GM23338 (cell line): ENCODE data around the gene VEGFC. TPM values are rescaled to one million over a fixed set of nuclear protein-coding genes. Genes with fewer than 3 reads are reported as not detected.

Source experiments
- ATAC-seq: fragments of 200-7000 bp; cut with Tn5 transposase; 3 replicates; pipeline ENCODE4 v1.9.1; 2020
- DNase-seq: peaks from one replicate; pipeline ENCODE4 v3.0.0-alpha.2; 2015; ENCODE audit warnings: low spot score
- H2AFZ ChIP-seq: fragments of 200-600 bp; sonication (generic); 2 replicates; pipeline ENCODE4 v1.8.0; 2016; ENCODE audit warnings: antibody characterized with exemption, mild to moderate bottlenecking, moderate library complexity
- H3F3A ChIP-seq: fragments of 200-600 bp; sonication (generic); replicated peaks from 2 replicates; pipeline ENCODE4 v1.8.0; 2017; ENCODE audit warnings: antibody characterized with exemption, mixed run types, low read depth
- H3K27ac ChIP-seq: fragments of 200-600 bp; sonication (generic); 2 replicates; pipeline ENCODE4 v1.6.1; 2016; ENCODE audit warnings: low read depth
- H3K27me3 ChIP-seq: fragments of 200-600 bp; sonication (generic); 2 replicates; pipeline ENCODE4 v1.8.0; 2016; ENCODE audit warnings: mild to moderate bottlenecking, mixed run types, moderate library complexity; ENCODE audit not compliant: insufficient read depth
- H3K36me3 ChIP-seq: fragments of 200-600 bp; sonication (generic); 2 replicates; pipeline ENCODE4 v1.8.0; 2016; ENCODE audit warnings: mild to moderate bottlenecking; ENCODE audit not compliant: insufficient read depth
- H3K4me1 ChIP-seq: fragments of 200-600 bp; sonication (generic); 2 replicates; pipeline ENCODE4 v1.8.0; 2016; ENCODE audit warnings: mild to moderate bottlenecking, moderate library complexity; ENCODE audit not compliant: insufficient read depth
- H3K4me2 ChIP-seq: fragments of 200-600 bp; sonication (generic); 2 replicates; pipeline ENCODE4 v1.7.1; 2017; ENCODE audit warnings: mixed run types
- H3K4me3 ChIP-seq: fragments of 200-600 bp; sonication (generic); 2 replicates; pipeline ENCODE4 v1.6.1; 2016; ENCODE audit warnings: mixed run types
- H3K79me2 ChIP-seq: fragments of 200-600 bp; sonication (generic); replicated peaks from 2 replicates; pipeline ENCODE4 v1.8.0; 2017; ENCODE audit warnings: mild to moderate bottlenecking; ENCODE audit not compliant: insufficient read depth
- H3K9me2 ChIP-seq: fragments of 200-600 bp; sonication (generic); 2 replicates; pipeline ENCODE4 v1.8.0; 2017; ENCODE audit not compliant: insufficient read depth
- H4K20me1 ChIP-seq: fragments of 200-600 bp; sonication (generic); replicated peaks from 2 replicates; pipeline ENCODE4 v1.8.0; 2017; ENCODE audit warnings: mild to moderate bottlenecking; ENCODE audit not compliant: insufficient read depth
- H3K27ac Mint-ChIP-seq: 2 replicates; pipeline ENCODE4 v1.8.0; 2020; ENCODE audit warnings: inconsistent platforms, mild to moderate bottlenecking, moderate library complexity, mixed read lengths
- H3K27me3 Mint-ChIP-seq: 3 replicates; pipeline ENCODE4 v1.8.0; 2022; ENCODE audit warnings: low read depth, mild to moderate bottlenecking, moderate library complexity, mixed read lengths, inconsistent platforms; ENCODE audit not compliant: insufficient read depth, poor library complexity
- H3K36me3 Mint-ChIP-seq: 3 replicates; pipeline ENCODE4 v1.8.0; 2021; ENCODE audit warnings: low read depth, mild to moderate bottlenecking, inconsistent platforms, moderate library complexity, mixed read lengths
- H3K4me1 Mint-ChIP-seq: 3 replicates; pipeline ENCODE4 v1.8.0; 2020; ENCODE audit warnings: mild to moderate bottlenecking, inconsistent platforms, mixed read lengths
- H3K4me3 Mint-ChIP-seq: 3 replicates; pipeline ENCODE4 v1.8.0; 2021; ENCODE audit warnings: moderate library complexity, mild to moderate bottlenecking, inconsistent platforms, mixed read lengths
- H3K9me3 Mint-ChIP-seq: 3 replicates; pipeline ENCODE4 v1.8.0; 2020; ENCODE audit warnings: moderate library complexity, mild to moderate bottlenecking, inconsistent platforms, mixed read lengths
- CREB1 ChIP-seq: fragments of 250-450 bp; sonication (Bioruptor Pico); IDR thresholded peaks from 2 replicates; pipeline ENCODE4 v1.5.0; 2020; ENCODE audit warnings: low read depth, mild to moderate bottlenecking, moderate library complexity
- EZH2 ChIP-seq: fragments of 200-600 bp; sonication (generic); IDR thresholded peaks from one replicate; pipeline ENCODE4 v1.8.0; 2017; ENCODE audit warnings: antibody characterized with exemption, mild to moderate bottlenecking, low read depth; ENCODE audit not compliant: unreplicated experiment
- EZH2phosphoT487 ChIP-seq: fragments of 200-600 bp; sonication (generic); IDR thresholded peaks from one replicate; pipeline ENCODE4 v1.8.1; 2018; ENCODE audit warnings: antibody characterized with exemption; ENCODE audit not compliant: unreplicated experiment
- JUNB ChIP-seq: IDR thresholded peaks from one replicate; pipeline ENCODE4 v1.6.1; 2016; ENCODE audit warnings: antibody characterized with exemption; ENCODE audit not compliant: unreplicated experiment
- NANOG ChIP-seq: IDR thresholded peaks from 2 replicates; pipeline ENCODE4 v1.6.1; 2016; ENCODE audit warnings: antibody characterized with exemption, borderline replicate concordance
- POLR2AphosphoS5 ChIP-seq: IDR thresholded peaks from 2 replicates; pipeline ENCODE4 v1.6.1; 2016; ENCODE audit warnings: antibody characterized with exemption, low read depth
- STAT1 ChIP-seq: IDR thresholded peaks from one replicate; pipeline ENCODE4 v1.6.1; 2016; ENCODE audit warnings: antibody characterized with exemption; ENCODE audit not compliant: unreplicated experiment
- ZNF114 ChIP-seq: fragments of 250-450 bp; sonication (Bioruptor Pico); IDR thresholded peaks from 2 replicates; pipeline ENCODE4 v1.5.0; 2020; ENCODE audit warnings: mild to moderate bottlenecking, moderate library complexity
- ZNF331 ChIP-seq: fragments of 250-450 bp; sonication (Bioruptor Pico); IDR thresholded peaks from 2 replicates; pipeline ENCODE4 v1.5.0; 2020; ENCODE audit warnings: low read depth, mild to moderate bottlenecking, moderate library complexity
- polyA plus RNA-seq: library from polyadenylated mRNA; unstranded; fragments of >200 nt; fragmentation: Nextera tagmentation; extraction: Ambion mirVana; gene quantifications from 2 replicates; pipeline ENCODE4 v1.2.1, GENCODE V29; 2016
- total RNA-seq: library from RNA; depleted of rRNA; stranded (reverse); fragments of >200 nt; shearing (Covaris generic); gene quantifications from 2 replicates; pipeline ENCODE4 v1.2.3, GENCODE V29; 2014
- TF ChIP-seq, protein P1 (sequence below): IDR thresholded peaks from 2 replicates; pipeline ENCODE4 v1.6.1; 2016; ENCODE audit warnings: antibody characterized with exemption
- TF ChIP-seq, protein P2 (sequence below): fragments of 250-450 bp; sonication (Bioruptor Pico); IDR thresholded peaks from 2 replicates; pipeline ENCODE4 v1.5.0; 2020; ENCODE audit warnings: mild to moderate bottlenecking, moderate library complexity
- TF ChIP-seq, protein P3 (sequence below): IDR thresholded peaks from one replicate; pipeline ENCODE4 v1.6.1; 2018; ENCODE audit warnings: antibody characterized with exemption; ENCODE audit not compliant: unreplicated experiment
- TF ChIP-seq, protein P4 (sequence below), 2 experiments: fragments of 200-600 bp in 1 of 2; sonication (generic) in 1 of 2; conservative IDR thresholded peaks; 2 replicates each; pipeline versions ENCODE4 v1.5.1 to v1.6.1; 2016 to 2017; ENCODE audit warnings: antibody characterized with exemption in 2 of 2, low read depth in 2 of 2, mild to moderate bottlenecking in 2 of 2, moderate library complexity in 1 of 2

The VEGFC gene
- total and polyA plus RNA-seq, 2 experiments from 2014 or later = 0.87 to 1.1 TPM

DNA sequence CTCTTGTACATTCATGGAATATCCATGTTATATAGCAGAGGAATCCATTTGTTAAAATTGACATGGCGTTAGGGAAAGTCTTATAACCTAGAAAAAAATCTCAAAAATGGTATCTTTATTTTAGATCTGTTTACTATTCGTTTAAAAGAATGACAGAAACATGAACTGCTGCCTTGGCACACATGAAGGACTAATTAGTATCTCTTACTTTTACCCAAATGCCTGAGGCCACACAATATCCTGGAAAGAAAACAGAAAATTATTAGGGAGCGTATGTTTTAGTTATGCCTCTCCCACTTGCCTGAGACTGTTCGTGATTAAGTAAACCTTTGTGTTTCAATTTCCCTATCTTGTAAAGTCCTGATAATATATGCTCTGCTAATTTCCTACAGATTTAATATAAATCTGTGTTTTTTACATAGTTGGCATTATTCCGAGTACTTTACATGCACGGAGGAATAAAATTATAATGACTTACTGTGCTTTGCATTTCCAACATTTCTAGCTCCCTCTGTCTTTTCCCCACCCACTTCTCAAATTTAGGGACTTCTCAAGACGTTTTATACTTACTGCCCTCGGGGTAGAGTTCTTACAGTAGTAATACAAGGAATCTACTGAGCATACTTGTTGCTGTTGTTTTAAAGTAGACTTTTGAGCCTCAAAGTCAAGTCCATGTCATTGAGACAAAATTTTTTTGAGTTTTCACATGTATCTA is 147.3 kb downstream of the VEGFC start:
- H3K27ac Mint-ChIP-seq = no peak overlapping the region
- no peak overlapping the region for H2AFZ ChIP-seq
- no peak for ATAC-seq
- no peaks in the 10 kb centered on the region for H3K27me3 ChIP-seq
- no peak overlapping the region for H3K4me3 Mint-ChIP-seq
- H3K9me3 Mint-ChIP-seq = no peaks in the 10 kb centered on the region
- no peaks in the 10 kb centered on the region for H3F3A ChIP-seq
- TF ChIP-seq STAT1 (no peak), ZNF114 (no peak), ZNF331 (CRISPR knock-in tag) (no peak), JUNB (no peak), NANOG (no peak), EZH2phosphoT487 (no peak), CREB1 (no peak), EZH2 (no peak), POLR2AphosphoS5 (no peak)
- TF ChIP-seq, protein P1, sequence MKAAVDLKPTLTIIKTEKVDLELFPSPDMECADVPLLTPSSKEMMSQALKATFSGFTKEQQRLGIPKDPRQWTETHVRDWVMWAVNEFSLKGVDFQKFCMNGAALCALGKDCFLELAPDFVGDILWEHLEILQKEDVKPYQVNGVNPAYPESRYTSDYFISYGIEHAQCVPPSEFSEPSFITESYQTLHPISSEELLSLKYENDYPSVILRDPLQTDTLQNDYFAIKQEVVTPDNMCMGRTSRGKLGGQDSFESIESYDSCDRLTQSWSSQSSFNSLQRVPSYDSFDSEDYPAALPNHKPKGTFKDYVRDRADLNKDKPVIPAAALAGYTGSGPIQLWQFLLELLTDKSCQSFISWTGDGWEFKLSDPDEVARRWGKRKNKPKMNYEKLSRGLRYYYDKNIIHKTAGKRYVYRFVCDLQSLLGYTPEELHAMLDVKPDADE = no peak
- TF ChIP-seq, protein P2, sequence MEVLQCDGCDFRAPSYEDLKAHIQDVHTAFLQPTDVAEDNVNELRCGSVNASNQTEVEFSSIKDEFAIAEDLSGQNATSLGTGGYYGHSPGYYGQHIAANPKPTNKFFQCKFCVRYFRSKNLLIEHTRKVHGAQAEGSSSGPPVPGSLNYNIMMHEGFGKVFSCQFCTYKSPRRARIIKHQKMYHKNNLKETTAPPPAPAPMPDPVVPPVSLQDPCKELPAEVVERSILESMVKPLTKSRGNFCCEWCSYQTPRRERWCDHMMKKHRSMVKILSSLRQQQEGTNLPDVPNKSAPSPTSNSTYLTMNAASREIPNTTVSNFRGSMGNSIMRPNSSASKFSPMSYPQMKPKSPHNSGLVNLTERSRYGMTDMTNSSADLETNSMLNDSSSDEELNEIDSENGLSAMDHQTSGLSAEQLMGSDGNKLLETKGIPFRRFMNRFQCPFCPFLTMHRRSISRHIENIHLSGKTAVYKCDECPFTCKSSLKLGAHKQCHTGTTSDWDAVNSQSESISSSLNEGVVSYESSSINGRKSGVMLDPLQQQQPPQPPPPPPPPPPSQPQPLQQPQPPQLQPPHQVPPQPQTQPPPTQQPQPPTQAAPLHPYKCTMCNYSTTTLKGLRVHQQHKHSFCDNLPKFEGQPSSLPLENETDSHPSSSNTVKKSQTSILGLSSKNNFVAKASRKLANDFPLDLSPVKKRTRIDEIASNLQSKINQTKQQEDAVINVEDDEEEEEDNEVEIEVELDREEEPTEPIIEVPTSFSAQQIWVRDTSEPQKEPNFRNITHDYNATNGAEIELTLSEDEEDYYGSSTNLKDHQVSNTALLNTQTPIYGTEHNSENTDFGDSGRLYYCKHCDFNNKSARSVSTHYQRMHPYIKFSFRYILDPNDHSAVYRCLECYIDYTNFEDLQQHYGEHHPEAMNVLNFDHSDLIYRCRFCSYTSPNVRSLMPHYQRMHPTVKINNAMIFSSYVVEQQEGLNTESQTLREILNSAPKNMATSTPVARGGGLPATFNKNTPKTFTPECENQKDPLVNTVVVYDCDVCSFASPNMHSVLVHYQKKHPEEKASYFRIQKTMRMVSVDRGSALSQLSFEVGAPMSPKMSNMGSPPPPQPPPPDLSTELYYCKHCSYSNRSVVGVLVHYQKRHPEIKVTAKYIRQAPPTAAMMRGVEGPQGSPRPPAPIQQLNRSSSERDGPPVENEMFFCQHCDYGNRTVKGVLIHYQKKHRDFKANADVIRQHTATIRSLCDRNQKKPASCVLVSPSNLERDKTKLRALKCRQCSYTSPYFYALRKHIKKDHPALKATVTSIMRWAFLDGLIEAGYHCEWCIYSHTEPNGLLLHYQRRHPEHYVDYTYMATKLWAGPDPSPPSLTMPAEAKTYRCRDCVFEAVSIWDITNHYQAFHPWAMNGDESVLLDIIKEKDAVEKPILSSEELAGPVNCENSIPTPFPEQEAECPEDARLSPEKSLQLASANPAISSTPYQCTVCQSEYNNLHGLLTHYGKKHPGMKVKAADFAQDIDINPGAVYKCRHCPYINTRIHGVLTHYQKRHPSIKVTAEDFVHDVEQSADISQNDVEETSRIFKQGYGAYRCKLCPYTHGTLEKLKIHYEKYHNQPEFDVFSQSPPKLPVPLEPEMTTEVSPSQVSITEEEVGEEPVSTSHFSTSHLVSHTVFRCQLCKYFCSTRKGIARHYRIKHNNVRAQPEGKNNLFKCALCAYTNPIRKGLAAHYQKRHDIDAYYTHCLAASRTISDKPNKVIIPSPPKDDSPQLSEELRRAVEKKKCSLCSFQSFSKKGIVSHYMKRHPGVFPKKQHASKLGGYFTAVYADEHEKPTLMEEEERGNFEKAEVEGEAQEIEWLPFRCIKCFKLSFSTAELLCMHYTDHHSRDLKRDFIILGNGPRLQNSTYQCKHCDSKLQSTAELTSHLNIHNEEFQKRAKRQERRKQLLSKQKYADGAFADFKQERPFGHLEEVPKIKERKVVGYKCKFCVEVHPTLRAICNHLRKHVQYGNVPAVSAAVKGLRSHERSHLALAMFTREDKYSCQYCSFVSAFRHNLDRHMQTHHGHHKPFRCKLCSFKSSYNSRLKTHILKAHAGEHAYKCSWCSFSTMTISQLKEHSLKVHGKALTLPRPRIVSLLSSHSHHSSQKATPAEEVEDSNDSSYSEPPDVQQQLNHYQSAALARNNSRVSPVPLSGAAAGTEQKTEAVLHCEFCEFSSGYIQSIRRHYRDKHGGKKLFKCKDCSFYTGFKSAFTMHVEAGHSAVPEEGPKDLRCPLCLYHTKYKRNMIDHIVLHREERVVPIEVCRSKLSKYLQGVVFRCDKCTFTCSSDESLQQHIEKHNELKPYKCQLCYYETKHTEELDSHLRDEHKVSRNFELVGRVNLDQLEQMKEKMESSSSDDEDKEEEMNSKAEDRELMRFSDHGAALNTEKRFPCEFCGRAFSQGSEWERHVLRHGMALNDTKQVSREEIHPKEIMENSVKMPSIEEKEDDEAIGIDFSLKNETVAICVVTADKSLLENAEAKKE (CRISPR knock-in tag) = no peak
- TF ChIP-seq, protein P3, sequence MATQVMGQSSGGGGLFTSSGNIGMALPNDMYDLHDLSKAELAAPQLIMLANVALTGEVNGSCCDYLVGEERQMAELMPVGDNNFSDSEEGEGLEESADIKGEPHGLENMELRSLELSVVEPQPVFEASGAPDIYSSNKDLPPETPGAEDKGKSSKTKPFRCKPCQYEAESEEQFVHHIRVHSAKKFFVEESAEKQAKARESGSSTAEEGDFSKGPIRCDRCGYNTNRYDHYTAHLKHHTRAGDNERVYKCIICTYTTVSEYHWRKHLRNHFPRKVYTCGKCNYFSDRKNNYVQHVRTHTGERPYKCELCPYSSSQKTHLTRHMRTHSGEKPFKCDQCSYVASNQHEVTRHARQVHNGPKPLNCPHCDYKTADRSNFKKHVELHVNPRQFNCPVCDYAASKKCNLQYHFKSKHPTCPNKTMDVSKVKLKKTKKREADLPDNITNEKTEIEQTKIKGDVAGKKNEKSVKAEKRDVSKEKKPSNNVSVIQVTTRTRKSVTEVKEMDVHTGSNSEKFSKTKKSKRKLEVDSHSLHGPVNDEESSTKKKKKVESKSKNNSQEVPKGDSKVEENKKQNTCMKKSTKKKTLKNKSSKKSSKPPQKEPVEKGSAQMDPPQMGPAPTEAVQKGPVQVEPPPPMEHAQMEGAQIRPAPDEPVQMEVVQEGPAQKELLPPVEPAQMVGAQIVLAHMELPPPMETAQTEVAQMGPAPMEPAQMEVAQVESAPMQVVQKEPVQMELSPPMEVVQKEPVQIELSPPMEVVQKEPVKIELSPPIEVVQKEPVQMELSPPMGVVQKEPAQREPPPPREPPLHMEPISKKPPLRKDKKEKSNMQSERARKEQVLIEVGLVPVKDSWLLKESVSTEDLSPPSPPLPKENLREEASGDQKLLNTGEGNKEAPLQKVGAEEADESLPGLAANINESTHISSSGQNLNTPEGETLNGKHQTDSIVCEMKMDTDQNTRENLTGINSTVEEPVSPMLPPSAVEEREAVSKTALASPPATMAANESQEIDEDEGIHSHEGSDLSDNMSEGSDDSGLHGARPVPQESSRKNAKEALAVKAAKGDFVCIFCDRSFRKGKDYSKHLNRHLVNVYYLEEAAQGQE = no peak
- TF ChIP-seq, protein P4, sequence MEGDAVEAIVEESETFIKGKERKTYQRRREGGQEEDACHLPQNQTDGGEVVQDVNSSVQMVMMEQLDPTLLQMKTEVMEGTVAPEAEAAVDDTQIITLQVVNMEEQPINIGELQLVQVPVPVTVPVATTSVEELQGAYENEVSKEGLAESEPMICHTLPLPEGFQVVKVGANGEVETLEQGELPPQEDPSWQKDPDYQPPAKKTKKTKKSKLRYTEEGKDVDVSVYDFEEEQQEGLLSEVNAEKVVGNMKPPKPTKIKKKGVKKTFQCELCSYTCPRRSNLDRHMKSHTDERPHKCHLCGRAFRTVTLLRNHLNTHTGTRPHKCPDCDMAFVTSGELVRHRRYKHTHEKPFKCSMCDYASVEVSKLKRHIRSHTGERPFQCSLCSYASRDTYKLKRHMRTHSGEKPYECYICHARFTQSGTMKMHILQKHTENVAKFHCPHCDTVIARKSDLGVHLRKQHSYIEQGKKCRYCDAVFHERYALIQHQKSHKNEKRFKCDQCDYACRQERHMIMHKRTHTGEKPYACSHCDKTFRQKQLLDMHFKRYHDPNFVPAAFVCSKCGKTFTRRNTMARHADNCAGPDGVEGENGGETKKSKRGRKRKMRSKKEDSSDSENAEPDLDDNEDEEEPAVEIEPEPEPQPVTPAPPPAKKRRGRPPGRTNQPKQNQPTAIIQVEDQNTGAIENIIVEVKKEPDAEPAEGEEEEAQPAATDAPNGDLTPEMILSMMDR (conservative IDR thresholded peaks at IDR 0.05; ENCODE audit: low read depth in 2 of 2) = no peak
- no peaks in the 10 kb centered on the region for H3K27me3 Mint-ChIP-seq
- H3K4me2 ChIP-seq = no peak overlapping the region
- no peaks in the 10 kb centered on the region for H3K36me3 Mint-ChIP-seq
- H3K79me2 ChIP-seq = no peaks in the 10 kb centered on the region
- H3K36me3 ChIP-seq = no peaks in the 10 kb centered on the region
- no peaks in the 10 kb centered on the region for H4K20me1 ChIP-seq
- no peak for DNase-seq
- no peaks in the 10 kb centered on the region for H3K4me1 ChIP-seq
- H3K4me1 Mint-ChIP-seq = no peaks in the 10 kb centered on the region
- H3K4me3 ChIP-seq = no peak overlapping the region
- no peaks in the 10 kb centered on the region for H3K9me2 ChIP-seq
- H3K27ac ChIP-seq = no peak overlapping the region
